ENCODE results near the gene SLC25A23. TPM values are rescaled to one million over a fixed set of nuclear protein-coding genes. Genes with fewer than 3 reads are reported as not detected.
"Not testable (repeated sequence)": the region's sequence is repeated elsewhere in the genome, so short reads cannot be mapped to it uniquely, and the experiment has no call there.

Gene SLC25A23
- total RNA-seq, result 10 to 100 TPM; 19.0 to 24.5 TPM
- 10 to 100 TPM; 14.6 to 29.6 (median 15.9) TPM for polyA plus RNA-seq
- 4.5 to 16.9 (median 9.3) reads per million in 6 experiments for total RNA-seq

GRCh38 chr19:6459262-6460098 lies at the start of gene SLC25A23:
Gene SLC25A23 (minus strand): TSS chr19:6459792. CDS start chr19:6459628, 164 bp downstream.
- Mint-ChIP-seq H3K27ac (peak within 1 kb of the TSS; percentile 88 to 98 (median 93)), H3K27me3 (no peaks in the 10 kb centered on the region), H3K4me1 (peaks cover 16 to 38% (median 27%) of the 10 kb centered on the region in 4 donors), H3K36me3 (peaks cover 14 to 32% (median 22%) of the 10 kb centered on the region in 3 donors), H3K9me3 (peaks cover 0 to 14% (median 5%) of the 10 kb centered on the region in 9 donors), H3K4me3 (peak within 1 kb of the TSS; percentile 91 to 100 (median 96))
- DNase-seq (peak; percentile 28 to 75 (median 50)), ATAC-seq (peak; percentile 9 to 23)
- POLR2A ChIA-PET, result interaction anchor here (0.6 to 2.7 kb wide), 7 partner anchors 13 to 1222 kb away, joined by 3 to 24 read pairs (median 3); partner anchors contain the start of genes DENND1C and KHSRP

- H3K36me3 Mint-ChIP-seq, ATAC-seq, H3K27me3 Mint-ChIP-seq, H3K4me1 Mint-ChIP-seq, DNase-seq, H3K9me3 Mint-ChIP-seq, H3K4me3 Mint-ChIP-seq, H3K27ac Mint-ChIP-seq: not testable (repeated sequence)
- POLR2A ChIA-PET, result interaction anchor here (0.6 to 1.0 kb wide), 5 partner anchors 10 to 1949 kb away, joined by 3 to 4 read pairs (median 3); partner anchors contain the start of gene DENND1C
Observed at GRCh38 chr19:6508028-6508771, 48.6 kb upstream of the SLC25A23 start.

- Mint-ChIP-seq H3K36me3 (peaks cover 0 to 2% (median 0%) of the 10 kb centered on the region in 3 donors), H3K4me1 (peaks cover 5 to 23% (median 19%) of the 10 kb centered on the region in 4 donors), H3K27me3 (peaks cover 0 to 5% (median 0%) of the 10 kb centered on the region in 5 donors), H3K27ac (peak overlapping the region in 3 of 10 donors; percentile 15 to 28 (median 20)), H3K9me3 (no peaks in the 10 kb centered on the region), H3K4me3 (peak overlapping the region; percentile 56 to 85 (median 69))
- DNase-seq (no peak), ATAC-seq (no peak)
- POLR2A ChIA-PET, result interaction anchor here (0.6 to 1.9 kb wide), 4 partner anchors 13 to 432 kb away, joined by 3 to 10 read pairs (median 3); partner anchors contain the start of genes ALKBH7 and DENND1C
Observed at GRCh38 chr19:6503407-6504201, 44.0 kb upstream of the SLC25A23 start.

- peak; percentile 44 to 71 for ATAC-seq
- POLR2A ChIA-PET, result interaction anchor here (0.8 to 1.9 kb wide), 5 partner anchors 15 to 43 kb away, joined by 3 to 10 read pairs (median 4); partner anchors contain the start of genes DENND1C and SLC25A23
- Mint-ChIP-seq H3K9me3 (no peaks in the 10 kb centered on the region), H3K36me3 (peaks cover 0 to 2% (median 0%) of the 10 kb centered on the region in 3 donors), H3K4me1 (peaks cover 5 to 29% (median 21%) of the 10 kb centered on the region in 4 donors), H3K27ac (peak within 1 kb of the TSS in 9 of 10 donors; percentile 43 to 90 (median 75)), H3K27me3 (peaks cover 0 to 5% (median 0%) of the 10 kb centered on the region in 5 donors), H3K4me3 (peak within 1 kb of the TSS; percentile 85 to 96 (median 90))
- peak in 8 of 10 donors; percentile 24 to 68 (median 38) for DNase-seq
Observed at GRCh38 chr19:6501740-6502648, 42.4 kb upstream of the SLC25A23 start, which contains the start of gene TUBB4A. Gene TUBB4A (minus strand): TSS chr19:6502309. CDS start chr19:6502212, 97 bp downstream.

GRCh38 chr19:6500837-6501739 lies 41.5 kb upstream of the SLC25A23 start:
- POLR2A ChIA-PET, result interaction anchor here (0.9 to 1.2 kb wide), 3 partner anchors 14 to 42 kb away, joined by 3 to 5 read pairs (median 4); partner anchors contain the start of gene SLC25A23
- ATAC-seq (no peak), DNase-seq (no peak)
- H3K36me3 Mint-ChIP-seq, result peaks cover 0 to 2% (median 0%) of the 10 kb centered on the region in 3 donors
- H3K9me3 Mint-ChIP-seq, result no peaks in the 10 kb centered on the region
- H3K4me3 Mint-ChIP-seq, result peak overlapping the region; percentile 85 to 96 (median 90)
- peaks cover 0 to 5% (median 0%) of the 10 kb centered on the region in 5 donors for H3K27me3 Mint-ChIP-seq
- peaks cover 5 to 29% (median 21%) of the 10 kb centered on the region in 4 donors for H3K4me1 Mint-ChIP-seq
- peak overlapping the region in 8 of 10 donors; percentile 43 to 90 (median 77) for H3K27ac Mint-ChIP-seq

- H3K36me3 Mint-ChIP-seq, result peaks cover 0 to 4% (median 4%) of the 10 kb centered on the region in 3 donors
- POLR2A ChIA-PET, result interaction anchor here (0.6 to 0.8 kb wide), 3 partner anchors 18 to 368 kb away, joined by 3 to 11 read pairs (median 6); partner anchors contain the start of gene DENND1C
- ATAC-seq, result no peak
- H3K27ac Mint-ChIP-seq, result peak overlapping the region in 3 of 10 donors; percentile 14 to 31 (median 20)
- no peak for DNase-seq
- H3K9me3 Mint-ChIP-seq, result no peaks in the 10 kb centered on the region
- H3K4me1 Mint-ChIP-seq, result peaks cover 9 to 23% (median 15%) of the 10 kb centered on the region in 4 donors
- H3K27me3 Mint-ChIP-seq, result peaks cover 0 to 5% (median 0%) of the 10 kb centered on the region in 5 donors
- H3K4me3 Mint-ChIP-seq, result peak overlapping the region in 1 of 10 donors; percentile 47
Observed at GRCh38 chr19:6499052-6499790, 39.6 kb upstream of the SLC25A23 start.

GRCh38 chr19:6498294-6499036 lies 38.9 kb upstream of the SLC25A23 start:
- Mint-ChIP-seq H3K9me3 (no peaks in the 10 kb centered on the region), H3K27me3 (peaks cover 0 to 3% (median 0%) of the 10 kb centered on the region in 5 donors), H3K36me3 (peaks cover 0 to 4% (median 4%) of the 10 kb centered on the region in 3 donors), H3K27ac (peak overlapping the region in 3 of 10 donors; percentile 20 to 65 (median 58)), H3K4me1 (peaks cover 6 to 23% (median 13%) of the 10 kb centered on the region in 4 donors), H3K4me3 (no peak overlapping the region)
- DNase-seq (no peak), ATAC-seq (no peak)
- POLR2A ChIA-PET, result interaction anchor here (0.6 to 1.4 kb wide), 4 partner anchors 9 to 369 kb away, joined by 3 to 6 read pairs (median 4); no protein-coding TSS in a partner anchor

- Mint-ChIP-seq H3K27me3 (peaks cover 0 to 2% (median 0%) of the 10 kb centered on the region in 5 donors), H3K36me3 (peaks cover 4 to 8% (median 4%) of the 10 kb centered on the region in 3 donors), H3K27ac (no peak overlapping the region), H3K4me3 (no peak overlapping the region), H3K9me3 (peaks cover 0 to 4% (median 0%) of the 10 kb centered on the region in 9 donors), H3K4me1 (peaks cover 0 to 14% (median 6%) of the 10 kb centered on the region in 4 donors)
- POLR2A ChIA-PET, result no interaction called here
- no peak for DNase-seq
- no peak for ATAC-seq
Observed at GRCh38 chr19:6495947-6496346, 36.4 kb upstream of the SLC25A23 start.

Data from naive thymus-derived CD8-positive, alpha-beta T cell (primary cell).